Measurements from ENCODE around the gene CSNK2B. TPM values are rescaled to one million over a fixed set of nuclear protein-coding genes. Genes with fewer than 3 reads are reported as not detected.

Gene CSNK2B
- total RNA-seq, 1 donor from 2014 or later, result 163 TPM

DNA sequence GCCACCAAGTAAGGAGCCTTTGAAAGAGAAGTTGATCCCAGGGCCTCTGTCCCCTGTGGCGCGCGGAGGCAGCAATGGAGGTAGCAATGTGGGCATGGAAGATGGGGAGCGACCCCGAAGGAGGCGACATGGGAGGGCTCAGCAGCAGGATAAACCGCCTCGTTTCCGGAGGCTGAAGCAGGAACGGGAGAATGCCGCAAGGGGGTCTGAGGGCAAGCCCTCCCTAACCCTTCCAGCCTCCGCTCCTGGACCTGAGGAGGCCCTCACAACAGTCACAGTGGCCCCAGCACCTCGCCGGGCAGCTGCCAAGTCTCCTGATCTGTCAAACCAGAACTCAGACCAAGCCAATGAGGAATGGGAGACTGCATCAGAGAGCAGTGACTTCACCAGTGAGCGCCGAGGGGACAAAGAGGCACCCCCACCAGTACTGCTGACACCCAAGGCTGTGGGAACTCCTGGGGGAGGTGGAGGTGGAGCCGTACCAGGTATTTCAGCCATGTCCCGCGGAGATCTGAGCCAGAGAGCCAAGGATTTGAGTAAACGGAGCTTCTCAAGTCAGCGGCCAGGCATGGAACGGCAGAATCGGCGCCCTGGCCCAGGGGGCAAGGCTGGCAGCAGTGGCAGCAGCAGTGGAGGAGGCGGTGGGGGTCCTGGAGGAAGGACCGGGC lies 33.5 kb upstream of the CSNK2B start:
- no peaks in the 10 kb centered on the region for H3K27me3 Mint-ChIP-seq
- H3K27ac Mint-ChIP-seq, result peak overlapping the region; percentile 79
- no peak for DNase-seq (ENCODE audit: low spot score, unreplicated experiment)
- no peaks in the 10 kb centered on the region for H3K4me1 Mint-ChIP-seq (ENCODE audit: low read depth)
- H3K36me3 Mint-ChIP-seq (ENCODE audit: insufficient read depth), result peaks cover 35% of the 10 kb centered on the region
- TF ChIP-seq CTCF (IDR thresholded peaks at IDR 0.05; ENCODE audit: unreplicated experiment), result no peak
- H3K9me3 Mint-ChIP-seq (ENCODE audit: low read depth), result no peaks in the 10 kb centered on the region
- H3K4me3 Mint-ChIP-seq (ENCODE audit: low read depth), result no peak overlapping the region

DNA sequence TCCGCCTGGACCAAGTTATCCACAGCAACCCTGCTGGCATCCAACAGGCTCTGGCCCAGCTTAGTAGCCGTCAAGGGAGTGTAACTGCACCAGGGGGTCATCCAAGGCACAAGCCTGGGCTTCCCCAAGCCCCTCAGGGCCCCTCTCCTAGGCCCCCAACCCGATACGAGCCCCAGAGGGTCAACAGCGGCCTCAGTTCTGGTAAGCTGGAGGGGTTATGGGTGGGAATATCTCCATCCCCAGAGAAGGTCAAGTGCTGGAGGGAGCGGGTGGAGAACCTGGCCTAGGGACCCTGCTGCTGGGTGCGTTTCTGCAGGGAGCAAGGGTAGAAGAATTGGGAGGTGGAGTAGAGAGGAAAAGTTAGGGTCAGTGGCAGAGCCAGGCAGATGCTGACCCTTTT lies 32.4 kb upstream of the CSNK2B start:
- no peak overlapping the region for H3K4me3 Mint-ChIP-seq (ENCODE audit: low read depth)
- no peaks in the 10 kb centered on the region for H3K4me1 Mint-ChIP-seq (ENCODE audit: low read depth)
- H3K27ac Mint-ChIP-seq, result peak overlapping the region; percentile 37
- H3K27me3 Mint-ChIP-seq, result no peaks in the 10 kb centered on the region
- H3K36me3 Mint-ChIP-seq (ENCODE audit: insufficient read depth), result peaks cover 30% of the 10 kb centered on the region
- DNase-seq (ENCODE audit: low spot score, unreplicated experiment), result no peak
- TF ChIP-seq CTCF (IDR thresholded peaks at IDR 0.05; ENCODE audit: unreplicated experiment), result no peak
- H3K9me3 Mint-ChIP-seq (ENCODE audit: low read depth), result no peaks in the 10 kb centered on the region

- H3K4me1 Mint-ChIP-seq (ENCODE audit: low read depth), result no peaks in the 10 kb centered on the region
- no peak overlapping the region for H3K27ac Mint-ChIP-seq
- TF ChIP-seq CTCF (IDR thresholded peaks at IDR 0.05; ENCODE audit: unreplicated experiment), result no peak
- H3K27me3 Mint-ChIP-seq, result no peaks in the 10 kb centered on the region
- peaks cover 30% of the 10 kb centered on the region for H3K36me3 Mint-ChIP-seq (ENCODE audit: insufficient read depth)
- H3K9me3 Mint-ChIP-seq (ENCODE audit: low read depth), result no peaks in the 10 kb centered on the region
- DNase-seq (ENCODE audit: low spot score, unreplicated experiment), result no peak
- no peak overlapping the region for H3K4me3 Mint-ChIP-seq (ENCODE audit: low read depth)
Measured at GRCh38 chr6:31634131-31634530, 31.7 kb upstream of the CSNK2B start.

GRCh38 chr6:31634969-31635575 lies 30.8 kb upstream of the CSNK2B start:
- Mint-ChIP-seq H3K4me3 (ENCODE audit: low read depth) (no peak overlapping the region), H3K27ac (peak overlapping the region; percentile 24), H3K4me1 (ENCODE audit: low read depth) (no peaks in the 10 kb centered on the region), H3K27me3 (no peaks in the 10 kb centered on the region), H3K9me3 (ENCODE audit: low read depth) (no peaks in the 10 kb centered on the region), H3K36me3 (ENCODE audit: insufficient read depth) (peaks cover 29% of the 10 kb centered on the region)
- DNase-seq (ENCODE audit: low spot score, unreplicated experiment), result no peak
- TF ChIP-seq CTCF (IDR thresholded peaks at IDR 0.05; ENCODE audit: unreplicated experiment), result no peak

GRCh38 chr6:31636698-31637596 lies 28.9 kb upstream of the CSNK2B start:
- H3K4me1 Mint-ChIP-seq (ENCODE audit: low read depth), result no peaks in the 10 kb centered on the region
- H3K9me3 Mint-ChIP-seq (ENCODE audit: low read depth), result no peaks in the 10 kb centered on the region
- TF ChIP-seq CTCF (IDR thresholded peaks at IDR 0.05; ENCODE audit: unreplicated experiment), result no peak
- no peak for DNase-seq (ENCODE audit: low spot score, unreplicated experiment)
- H3K4me3 Mint-ChIP-seq (ENCODE audit: low read depth), result no peak overlapping the region
- peaks cover 26% of the 10 kb centered on the region for H3K36me3 Mint-ChIP-seq (ENCODE audit: insufficient read depth)
- no peaks in the 10 kb centered on the region for H3K27me3 Mint-ChIP-seq
- peak overlapping the region; percentile 85 for H3K27ac Mint-ChIP-seq

Data from progenitor cell of endocrine pancreas (in vitro differentiated cells).